HEK293 (cell line): ENCODE measurements around the gene C6orf118.

Experiments used
- CTCF ChIA-PET: fragments of 350-600 bp; formaldehyde crosslinking; extraction: SDS; loops from one replicate; lab custom pipeline; 2021; ENCODE audit warnings: antibody characterized with exemption; lab: Yijun Ruan, JAX
- POLR2A ChIA-PET: fragments of 300-600 bp; formaldehyde crosslinking; extraction: SDS; loops from one replicate; lab custom pipeline; 2020; ENCODE audit warnings: antibody characterized with exemption, inconsistent platforms; lab: Yijun Ruan, JAX
- H3K27ac ChIP-seq: fragments of 200-500 bp; sonication (Bioruptor generic); 2 replicates; pipeline ENCODE4 v1.5.1; 2014; ENCODE audit warnings: low read depth, low read length, control low read depth, inconsistent platforms; ENCODE audit errors: extremely low read depth
- H3K36me3 ChIP-seq, 2 experiments: fragments of 200-500 bp in 1 of 2; sonication (Bioruptor generic) in 1 of 2; 1 replicate in 1 of 2; 2 replicates in 1 of 2; pipeline ENCODE4 v1.5.1; 2014 to 2017; ENCODE audit warnings: inconsistent platforms in 2 of 2, low read length in 2 of 2; ENCODE audit not compliant: control insufficient read depth in 2 of 2, insufficient read depth in 1 of 2
- H3K4me1 ChIP-seq: fragments of 200-500 bp; sonication (Bioruptor generic); 2 replicates; pipeline ENCODE4 v1.5.1; 2014; ENCODE audit warnings: mild to moderate bottlenecking, low read length, inconsistent platforms; ENCODE audit not compliant: control insufficient read depth, insufficient read depth
- H3K4me3 ChIP-seq: 2 replicates; pipeline ENCODE4 v1.5.1; 2011; ENCODE audit warnings: low read depth, mild to moderate bottlenecking, control low read depth, low read length, moderate library complexity
- H3K9me3 ChIP-seq: fragments of 200-500 bp; sonication (Bioruptor generic); 2 replicates; pipeline ENCODE4 v1.5.1; 2014; ENCODE audit warnings: low read depth, low read length, inconsistent platforms; ENCODE audit not compliant: control insufficient read depth, insufficient read depth
- ATF2 ChIP-seq: fragments of 450-650 bp; formaldehyde crosslinking; IDR thresholded peaks from 2 replicates; pipeline ENCODE4 v1.5.1; 2016; ENCODE audit warnings: missing biosample characterization, missing genetic modification characterization, low read depth
- SETDB1 ChIP-seq: IDR thresholded peaks from one replicate; pipeline ENCODE4 v1.6.1; 2017; ENCODE audit warnings: mild to moderate bottlenecking, low read length, moderate library complexity, mixed read lengths; ENCODE audit not compliant: insufficient read length
- SP3 ChIP-seq: fragments of 450-650 bp; formaldehyde crosslinking; IDR thresholded peaks from 2 replicates; pipeline ENCODE4 v1.5.1; 2016; ENCODE audit warnings: missing biosample characterization, missing genetic modification characterization
- TRIM28 ChIP-seq: IDR thresholded peaks from 2 replicates; pipeline ENCODE4 v1.6.1; 2011; ENCODE audit warnings: low read length, control low read depth, borderline replicate concordance
- YY1 ChIP-seq: fragments of 450-650 bp; formaldehyde crosslinking; IDR thresholded peaks from 2 replicates; pipeline ENCODE4 v1.5.1; 2018; ENCODE audit warnings: missing biosample characterization, missing genetic modification characterization
- ZBTB1 ChIP-seq: fragments of 450-650 bp; formaldehyde crosslinking; IDR thresholded peaks from 2 replicates; pipeline ENCODE4 v1.5.1; 2016; ENCODE audit warnings: missing biosample characterization, missing genetic modification characterization
- ZFP3 ChIP-seq: fragments of 450-650 bp; formaldehyde crosslinking; IDR thresholded peaks from 2 replicates; pipeline ENCODE4 v1.5.1; 2016; ENCODE audit warnings: low read depth, missing biosample characterization, missing genetic modification characterization
- ZNF169 ChIP-seq: fragments of 450-650 bp; formaldehyde crosslinking; IDR thresholded peaks from 2 replicates; pipeline ENCODE4 v1.5.1; 2016; ENCODE audit warnings: missing biosample characterization, missing genetic modification characterization
- ZNF280C ChIP-seq: fragments of 450-650 bp; formaldehyde crosslinking; IDR thresholded peaks from 2 replicates; pipeline ENCODE4 v1.5.1; 2016; ENCODE audit warnings: missing biosample characterization, missing genetic modification characterization
- ZNF416 ChIP-seq: fragments of 450-650 bp; formaldehyde crosslinking; IDR thresholded peaks from 2 replicates; pipeline ENCODE4 v1.5.1; 2016; ENCODE audit warnings: missing biosample characterization, missing genetic modification characterization
- ZNF514 ChIP-seq: fragments of 450-650 bp; formaldehyde crosslinking; IDR thresholded peaks from 2 replicates; pipeline ENCODE4 v1.5.1; 2016; ENCODE audit warnings: missing biosample characterization, missing genetic modification characterization
- ZNF621 ChIP-seq: fragments of 450-650 bp; formaldehyde crosslinking; IDR thresholded peaks from 2 replicates; pipeline ENCODE4 v1.5.1; 2017; ENCODE audit warnings: missing biosample characterization, missing genetic modification characterization
- ZNF626 ChIP-seq: fragments of 450-650 bp; sonication (Bioruptor Pico); formaldehyde crosslinking; IDR thresholded peaks from 2 replicates; pipeline ENCODE4 v1.5.1; 2018; ENCODE audit warnings: missing biosample characterization, missing genetic modification characterization, inconsistent platforms
- ZNF660 ChIP-seq: fragments of 450-650 bp; IDR thresholded peaks from 2 replicates; pipeline ENCODE4 v1.5.1; 2018; ENCODE audit warnings: missing biosample characterization, mild to moderate bottlenecking, missing genetic modification characterization
- ZNF776 ChIP-seq: fragments of 450-650 bp; formaldehyde crosslinking; IDR thresholded peaks from 2 replicates; pipeline ENCODE4 v1.5.0; 2017; ENCODE audit warnings: missing biosample characterization, missing genetic modification characterization, borderline replicate concordance
- ZNF777 ChIP-seq: fragments of 450-650 bp; formaldehyde crosslinking; IDR thresholded peaks from 2 replicates; pipeline ENCODE4 v1.5.1; 2017; ENCODE audit warnings: missing biosample characterization, missing genetic modification characterization, borderline replicate concordance
- TF ChIP-seq, protein P1 (sequence below): fragments of 450-650 bp; formaldehyde crosslinking; IDR thresholded peaks from 2 replicates; pipeline ENCODE4 v1.5.1; 2016; ENCODE audit warnings: missing biosample characterization, missing genetic modification characterization
- TF ChIP-seq, protein P2 (sequence below): fragments of 450-650 bp; formaldehyde crosslinking; IDR thresholded peaks from 2 replicates; pipeline ENCODE4 v1.5.1; 2016; ENCODE audit warnings: missing biosample characterization, missing genetic modification characterization
- TF ChIP-seq, protein P3 (sequence below): fragments of 450-650 bp; formaldehyde crosslinking; IDR thresholded peaks from 2 replicates; pipeline ENCODE4 v1.5.1; 2016; ENCODE audit warnings: missing biosample characterization, missing genetic modification characterization, borderline replicate concordance
- TF ChIP-seq, protein P4 (sequence below): fragments of 450-650 bp; IDR thresholded peaks from 2 replicates; pipeline ENCODE4 v1.5.1; 2018; ENCODE audit warnings: missing biosample characterization, missing genetic modification characterization

C6orf118 gene

DNA sequence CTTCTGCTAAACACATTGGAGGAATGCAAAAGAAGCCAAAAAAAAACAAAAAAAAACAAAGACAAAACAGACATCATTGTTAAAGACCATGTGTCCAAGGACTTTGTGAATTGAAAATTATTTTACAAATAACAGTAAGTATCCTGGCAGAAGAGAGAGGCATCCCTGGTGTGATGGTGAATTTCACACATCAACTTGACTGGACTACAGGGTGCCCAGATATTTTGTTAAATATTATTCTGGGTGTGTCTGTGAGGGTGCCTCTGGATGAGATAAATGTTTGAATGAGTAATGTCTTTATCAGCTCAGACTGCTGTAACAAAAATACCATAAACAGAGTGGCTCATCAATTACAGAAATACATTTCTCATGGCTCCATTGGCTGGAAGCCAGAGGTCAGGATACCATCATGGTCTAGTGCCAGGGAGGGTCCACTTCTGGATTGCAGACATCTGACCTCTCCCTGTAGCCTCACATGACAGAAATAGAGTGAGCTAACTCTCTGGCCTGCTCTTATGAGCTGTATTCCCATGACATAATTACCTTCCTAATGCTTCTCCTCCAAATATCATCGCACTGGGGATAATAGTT is 12.2 kb upstream of the C6orf118 start:
- Histone ChIP-seq H3K4me1 (no peaks in the 10 kb centered on the region), H3K9me3 (no peaks in the 10 kb centered on the region), H3K4me3 (no peak overlapping the region), H3K27ac (no peak overlapping the region), H3K36me3 (no peaks in the 10 kb centered on the region)
- ChIA-PET CTCF (interaction anchor here (1.4 kb wide), 1 partner anchor 11 kb away, joined by 3 read pairs; no protein-coding TSS in a partner anchor), POLR2A (interaction anchor here (0.6 kb wide), 1 partner anchor 13 kb away, joined by 3 read pairs; no protein-coding TSS in a partner anchor)
- TF ChIP-seq ZNF416: peak; percentile 93
- no peak for TF ChIP-seq ZNF169
- peak; percentile 73 for TF ChIP-seq SETDB1
- TF ChIP-seq ZNF660 (tag by site-specific recombination): 0 out of 2 replicates have a peak, but pooled peaks have one; percentile 22
- no peak for TF ChIP-seq SP3 (tag by site-specific recombination)
- TF ChIP-seq, protein P1, sequence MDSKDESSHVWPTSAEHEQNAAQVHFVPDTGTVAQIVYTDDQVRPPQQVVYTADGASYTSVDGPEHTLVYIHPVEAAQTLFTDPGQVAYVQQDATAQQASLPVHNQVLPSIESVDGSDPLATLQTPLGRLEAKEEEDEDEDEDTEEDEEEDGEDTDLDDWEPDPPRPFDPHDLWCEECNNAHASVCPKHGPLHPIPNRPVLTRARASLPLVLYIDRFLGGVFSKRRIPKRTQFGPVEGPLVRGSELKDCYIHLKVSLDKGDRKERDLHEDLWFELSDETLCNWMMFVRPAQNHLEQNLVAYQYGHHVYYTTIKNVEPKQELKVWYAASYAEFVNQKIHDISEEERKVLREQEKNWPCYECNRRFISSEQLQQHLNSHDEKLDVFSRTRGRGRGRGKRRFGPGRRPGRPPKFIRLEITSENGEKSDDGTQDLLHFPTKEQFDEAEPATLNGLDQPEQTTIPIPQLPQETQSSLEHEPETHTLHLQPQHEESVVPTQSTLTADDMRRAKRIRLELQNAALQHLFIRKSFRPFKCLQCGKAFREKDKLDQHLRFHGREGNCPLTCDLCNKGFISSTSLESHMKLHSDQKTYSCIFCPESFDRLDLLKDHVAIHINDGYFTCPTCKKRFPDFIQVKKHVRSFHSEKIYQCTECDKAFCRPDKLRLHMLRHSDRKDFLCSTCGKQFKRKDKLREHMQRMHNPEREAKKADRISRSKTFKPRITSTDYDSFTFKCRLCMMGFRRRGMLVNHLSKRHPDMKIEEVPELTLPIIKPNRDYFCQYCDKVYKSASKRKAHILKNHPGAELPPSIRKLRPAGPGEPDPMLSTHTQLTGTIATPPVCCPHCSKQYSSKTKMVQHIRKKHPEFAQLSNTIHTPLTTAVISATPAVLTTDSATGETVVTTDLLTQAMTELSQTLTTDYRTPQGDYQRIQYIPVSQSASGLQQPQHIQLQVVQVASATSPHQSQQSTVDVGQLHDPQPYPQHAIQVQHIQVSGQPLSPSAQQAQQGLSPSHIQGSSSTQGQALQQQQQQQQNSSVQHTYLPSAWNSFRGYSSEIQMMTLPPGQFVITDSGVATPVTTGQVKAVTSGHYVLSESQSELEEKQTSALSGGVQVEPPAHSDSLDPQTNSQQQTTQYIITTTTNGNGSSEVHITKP (tag by site-specific recombination): no peak
- no peak for TF ChIP-seq ZNF776 (tag by site-specific recombination)
- no peak for TF ChIP-seq ZFP3 (tag by site-specific recombination)

DNA sequence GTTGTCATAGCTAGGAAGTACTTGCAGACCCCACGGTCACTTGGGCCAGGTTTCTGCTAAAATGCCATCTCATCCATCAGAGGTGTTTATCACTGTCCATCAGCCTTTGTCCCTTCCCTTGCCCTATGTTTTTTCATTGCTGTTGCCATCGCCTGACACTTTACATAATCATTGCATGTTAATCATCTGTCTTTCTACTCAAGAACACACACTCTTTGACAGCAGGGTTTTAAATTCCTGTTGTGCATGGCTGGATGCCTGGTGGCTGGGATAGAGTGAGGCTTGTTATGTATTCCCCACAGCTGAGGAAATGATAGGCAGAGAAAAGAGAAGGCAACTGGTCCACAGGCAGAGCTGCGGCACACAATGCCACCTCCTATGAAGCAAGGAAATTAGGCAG is 11.7 kb upstream of the C6orf118 start:
- TF ChIP-seq TRIM28 (peak; percentile 98), ZNF280C (no peak), ZNF777 (tag by site-specific recombination) (no peak), ZBTB1 (tag by site-specific recombination) (no peak), SETDB1 (peak; percentile 74), ZNF514 (tag by site-specific recombination) (no peak), ZNF626 (tag by site-specific recombination) (no peak), ZNF621 (tag by site-specific recombination) (no peak), ATF2 (no peak), YY1 (no peak), ZNF660 (tag by site-specific recombination) (no peak)
- TF ChIP-seq, protein P2, sequence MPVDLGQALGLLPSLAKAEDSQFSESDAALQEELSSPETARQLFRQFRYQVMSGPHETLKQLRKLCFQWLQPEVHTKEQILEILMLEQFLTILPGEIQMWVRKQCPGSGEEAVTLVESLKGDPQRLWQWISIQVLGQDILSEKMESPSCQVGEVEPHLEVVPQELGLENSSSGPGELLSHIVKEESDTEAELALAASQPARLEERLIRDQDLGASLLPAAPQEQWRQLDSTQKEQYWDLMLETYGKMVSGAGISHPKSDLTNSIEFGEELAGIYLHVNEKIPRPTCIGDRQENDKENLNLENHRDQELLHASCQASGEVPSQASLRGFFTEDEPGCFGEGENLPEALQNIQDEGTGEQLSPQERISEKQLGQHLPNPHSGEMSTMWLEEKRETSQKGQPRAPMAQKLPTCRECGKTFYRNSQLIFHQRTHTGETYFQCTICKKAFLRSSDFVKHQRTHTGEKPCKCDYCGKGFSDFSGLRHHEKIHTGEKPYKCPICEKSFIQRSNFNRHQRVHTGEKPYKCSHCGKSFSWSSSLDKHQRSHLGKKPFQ (tag by site-specific recombination): no peak
- TF ChIP-seq, protein P3, sequence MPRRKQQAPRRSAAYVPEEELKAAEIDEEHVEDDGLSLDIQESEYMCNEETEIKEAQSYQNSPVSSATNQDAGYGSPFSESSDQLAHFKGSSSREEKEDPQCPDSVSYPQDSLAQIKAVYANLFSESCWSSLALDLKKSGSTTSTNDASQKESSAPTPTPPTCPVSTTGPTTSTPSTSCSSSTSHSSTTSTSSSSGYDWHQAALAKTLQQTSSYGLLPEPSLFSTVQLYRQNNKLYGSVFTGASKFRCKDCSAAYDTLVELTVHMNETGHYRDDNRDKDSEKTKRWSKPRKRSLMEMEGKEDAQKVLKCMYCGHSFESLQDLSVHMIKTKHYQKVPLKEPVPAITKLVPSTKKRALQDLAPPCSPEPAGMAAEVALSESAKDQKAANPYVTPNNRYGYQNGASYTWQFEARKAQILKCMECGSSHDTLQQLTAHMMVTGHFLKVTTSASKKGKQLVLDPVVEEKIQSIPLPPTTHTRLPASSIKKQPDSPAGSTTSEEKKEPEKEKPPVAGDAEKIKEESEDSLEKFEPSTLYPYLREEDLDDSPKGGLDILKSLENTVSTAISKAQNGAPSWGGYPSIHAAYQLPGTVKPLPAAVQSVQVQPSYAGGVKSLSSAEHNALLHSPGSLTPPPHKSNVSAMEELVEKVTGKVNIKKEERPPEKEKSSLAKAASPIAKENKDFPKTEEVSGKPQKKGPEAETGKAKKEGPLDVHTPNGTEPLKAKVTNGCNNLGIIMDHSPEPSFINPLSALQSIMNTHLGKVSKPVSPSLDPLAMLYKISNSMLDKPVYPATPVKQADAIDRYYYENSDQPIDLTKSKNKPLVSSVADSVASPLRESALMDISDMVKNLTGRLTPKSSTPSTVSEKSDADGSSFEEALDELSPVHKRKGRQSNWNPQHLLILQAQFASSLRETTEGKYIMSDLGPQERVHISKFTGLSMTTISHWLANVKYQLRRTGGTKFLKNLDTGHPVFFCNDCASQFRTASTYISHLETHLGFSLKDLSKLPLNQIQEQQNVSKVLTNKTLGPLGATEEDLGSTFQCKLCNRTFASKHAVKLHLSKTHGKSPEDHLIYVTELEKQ (tag by site-specific recombination): no peak
- TF ChIP-seq, protein P4, sequence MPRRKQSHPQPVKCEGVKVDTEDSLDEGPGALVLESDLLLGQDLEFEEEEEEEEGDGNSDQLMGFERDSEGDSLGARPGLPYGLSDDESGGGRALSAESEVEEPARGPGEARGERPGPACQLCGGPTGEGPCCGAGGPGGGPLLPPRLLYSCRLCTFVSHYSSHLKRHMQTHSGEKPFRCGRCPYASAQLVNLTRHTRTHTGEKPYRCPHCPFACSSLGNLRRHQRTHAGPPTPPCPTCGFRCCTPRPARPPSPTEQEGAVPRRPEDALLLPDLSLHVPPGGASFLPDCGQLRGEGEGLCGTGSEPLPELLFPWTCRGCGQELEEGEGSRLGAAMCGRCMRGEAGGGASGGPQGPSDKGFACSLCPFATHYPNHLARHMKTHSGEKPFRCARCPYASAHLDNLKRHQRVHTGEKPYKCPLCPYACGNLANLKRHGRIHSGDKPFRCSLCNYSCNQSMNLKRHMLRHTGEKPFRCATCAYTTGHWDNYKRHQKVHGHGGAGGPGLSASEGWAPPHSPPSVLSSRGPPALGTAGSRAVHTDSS (tag by site-specific recombination): no peak
- ChIA-PET CTCF (interaction anchor here (0.7 kb wide), 1 partner anchor 14 kb away, joined by 3 read pairs; no protein-coding TSS in a partner anchor), POLR2A (no interaction called here)
- no peaks in the 10 kb centered on the region for H3K4me1 ChIP-seq
- H3K9me3 ChIP-seq: no peaks in the 10 kb centered on the region
- no peak overlapping the region for H3K4me3 ChIP-seq
- H3K27ac ChIP-seq: no peak overlapping the region
- H3K36me3 ChIP-seq: no peaks in the 10 kb centered on the region
